ENCODE results near the gene GDF10. TPM values are rescaled to one million over a fixed set of nuclear protein-coding genes. Genes with fewer than 3 reads are reported as not detected.

The GDF10 gene
- total and polyA plus RNA-seq, 7 donors = 0.03 to 0.58 (median 0.14) TPM; not detected in 2

GRCh38 chr10:47309408-47310089 is 9.6 kb downstream of the GDF10 start:
- DNase-seq (no peak), ATAC-seq (no peak)
- 85 to 87% (median 86%) methylated on average over 34 of the region's 34 CpGs for WGBS, 3 donors
- H3K36me3 ChIP-seq (ENCODE audit: insufficient read depth in 1 of 2, low read depth in 1 of 2) = no peaks in the 10 kb centered on the region
- H3K9me3 ChIP-seq = no peaks in the 10 kb centered on the region
- H3K27ac ChIP-seq = no peak overlapping the region
- intact Hi-C loops (cut with DNase I) = loop anchor here in 1 of 2 donors (5.0 kb wide), 1 partner anchor 287 kb away; no protein-coding TSS in a partner anchor
- peaks cover 0 to 5% (median 0%) of the 10 kb centered on the region in 3 donors for H3K27me3 ChIP-seq (ENCODE audit: insufficient read depth in 3 of 3, low read length in 2 of 3)
- no peak for TF ChIP-seq CTCF (IDR thresholded peaks at IDR 0.05)
- H3K4me3 ChIP-seq = no peak overlapping the region
- H3K4me1 ChIP-seq = no peaks in the 10 kb centered on the region

GRCh38 chr10:47310090-47310505 is 10.1 kb downstream of the GDF10 start:
- 95 to 98% (median 96%) methylated on average over 36 to 37 of the region's 37 CpGs for WGBS, 3 donors
- Histone ChIP-seq H3K4me1 (no peaks in the 10 kb centered on the region), H3K27me3 (ENCODE audit: insufficient read depth in 3 of 3, low read length in 2 of 3) (peaks cover 0 to 5% (median 0%) of the 10 kb centered on the region in 3 donors), H3K27ac (no peak overlapping the region), H3K4me3 (no peak overlapping the region), H3K9me3 (no peaks in the 10 kb centered on the region), H3K36me3 (ENCODE audit: insufficient read depth in 1 of 2, low read depth in 1 of 2) (no peaks in the 10 kb centered on the region)
- no peak for DNase-seq
- ATAC-seq = no peak
- intact Hi-C loops (cut with DNase I) = loop anchor here in 1 of 2 donors (5.0 kb wide), 1 partner anchor 288 kb away; no protein-coding TSS in a partner anchor
- no peak for TF ChIP-seq CTCF (IDR thresholded peaks at IDR 0.05)

GRCh38 chr10:47311193-47311931 is 11.4 kb downstream of the GDF10 start:
- peaks cover 0 to 5% (median 0%) of the 10 kb centered on the region in 3 donors for H3K27me3 ChIP-seq (ENCODE audit: insufficient read depth in 3 of 3, low read length in 2 of 3)
- WGBS, 3 donors = 51 to 57% (median 51%) methylated on average over 10 of the region's 10 CpGs
- no peaks in the 10 kb centered on the region for H3K9me3 ChIP-seq
- no peaks in the 10 kb centered on the region for H3K36me3 ChIP-seq (ENCODE audit: insufficient read depth in 1 of 2, low read depth in 1 of 2)
- no peak overlapping the region for H3K4me3 ChIP-seq
- intact Hi-C loops (cut with DNase I) = loop anchor here in 1 of 2 donors (5.0 kb wide), 1 partner anchor 289 kb away; no protein-coding TSS in a partner anchor
- no peak for TF ChIP-seq CTCF (IDR thresholded peaks at IDR 0.05)
- DNase-seq = peak in 1 of 2 donors; percentile 45
- no peak overlapping the region for H3K27ac ChIP-seq
- no peak for ATAC-seq
- no peaks in the 10 kb centered on the region for H3K4me1 ChIP-seq

- Histone ChIP-seq H3K9me3 (no peaks in the 10 kb centered on the region), H3K27me3 (ENCODE audit: insufficient read depth in 3 of 3, low read length in 2 of 3) (peaks cover 0 to 5% (median 0%) of the 10 kb centered on the region in 3 donors), H3K4me3 (no peak overlapping the region), H3K4me1 (no peaks in the 10 kb centered on the region), H3K27ac (no peak overlapping the region), H3K36me3 (ENCODE audit: insufficient read depth in 1 of 2, low read depth in 1 of 2) (no peaks in the 10 kb centered on the region)
- intact Hi-C loops (cut with DNase I) = loop anchor here (1.0 to 5.0 kb wide), 2 partner anchors 265 to 290 kb away; no protein-coding TSS in a partner anchor
- ATAC-seq = peak; percentile 91 to 99 (median 93)
- 17 to 22% (median 21%) methylated on average over 19 to 20 of the region's 20 CpGs for WGBS, 3 donors
- TF ChIP-seq CTCF (IDR thresholded peaks at IDR 0.05) = peak; percentile 81
- peak; percentile 83 to 90 for DNase-seq
Observed at GRCh38 chr10:47311932-47312662, 12.1 kb downstream of the GDF10 start.
